ENCODE results near the gene STAMBPL1.
"Not testable (repeated sequence)": the region's sequence is repeated elsewhere in the genome, so short reads cannot be mapped to it uniquely, and the experiment has no call there.

Gene STAMBPL1

DNA sequence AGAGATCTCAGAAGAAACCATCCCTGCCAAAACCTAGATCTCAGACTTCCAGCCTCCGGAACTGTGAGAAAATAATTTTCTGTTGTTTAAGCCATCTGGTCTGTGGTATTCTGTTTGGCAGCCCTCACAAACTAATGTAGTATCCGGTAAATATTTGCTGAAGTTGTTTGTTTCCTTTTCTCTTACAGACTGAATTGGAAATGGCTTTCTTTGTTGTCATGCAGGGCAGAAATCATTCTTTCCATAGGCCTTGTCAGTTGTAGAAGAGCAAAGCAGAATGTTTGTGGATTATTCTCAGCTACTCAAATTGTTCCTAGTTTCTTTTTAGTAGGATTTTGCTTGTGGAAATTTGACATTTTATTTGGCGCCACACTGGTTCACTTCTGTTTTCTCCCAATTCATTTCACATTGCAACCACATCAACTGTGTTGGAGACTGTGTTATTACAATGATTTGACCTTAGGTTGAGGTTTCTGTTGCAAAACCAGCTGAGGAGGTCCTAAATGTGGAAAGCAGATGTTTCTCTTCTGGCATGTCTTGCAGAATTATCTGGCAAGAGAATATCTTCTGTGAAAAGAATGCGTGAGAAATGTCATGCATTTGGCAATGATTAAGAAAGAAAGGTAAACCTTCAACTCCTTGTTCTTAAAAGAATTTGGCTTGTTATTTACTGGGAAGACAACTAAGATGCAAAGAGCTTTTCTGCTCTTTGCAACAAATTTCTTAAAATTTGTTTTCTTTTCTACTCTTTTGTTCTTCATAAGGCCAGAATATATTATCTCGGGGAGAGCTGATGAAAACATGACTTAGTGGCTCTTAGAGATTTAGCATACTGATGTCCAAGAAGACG lies 46.7 kb downstream of the STAMBPL1 start:
- DNase-seq = no peak

DNA sequence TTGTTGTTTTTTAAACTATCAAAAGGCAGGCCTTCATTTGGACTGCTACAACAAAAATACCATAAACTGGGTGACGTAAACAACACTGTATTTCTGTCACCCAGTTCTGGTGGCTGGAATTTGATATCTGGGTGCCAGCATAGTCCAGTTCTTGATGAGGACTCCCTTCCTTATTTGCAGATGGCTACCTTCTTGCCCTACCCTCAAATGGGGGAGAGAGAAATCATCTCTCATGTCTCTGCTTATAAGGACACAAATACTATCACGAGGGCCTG lies 47.3 kb downstream of the STAMBPL1 start:
- no peak for DNase-seq

- no peak for DNase-seq
Observed at GRCh38 chr10:88928254-88928653, 48.2 kb downstream of the STAMBPL1 start.

- no peak for DNase-seq
Observed at GRCh38 chr10:88931548-88931947, 51.5 kb downstream of the STAMBPL1 start.

- DNase-seq = not testable (repeated sequence)
Observed at GRCh38 chr10:88932029-88932428, 52.0 kb downstream of the STAMBPL1 start.

DNA sequence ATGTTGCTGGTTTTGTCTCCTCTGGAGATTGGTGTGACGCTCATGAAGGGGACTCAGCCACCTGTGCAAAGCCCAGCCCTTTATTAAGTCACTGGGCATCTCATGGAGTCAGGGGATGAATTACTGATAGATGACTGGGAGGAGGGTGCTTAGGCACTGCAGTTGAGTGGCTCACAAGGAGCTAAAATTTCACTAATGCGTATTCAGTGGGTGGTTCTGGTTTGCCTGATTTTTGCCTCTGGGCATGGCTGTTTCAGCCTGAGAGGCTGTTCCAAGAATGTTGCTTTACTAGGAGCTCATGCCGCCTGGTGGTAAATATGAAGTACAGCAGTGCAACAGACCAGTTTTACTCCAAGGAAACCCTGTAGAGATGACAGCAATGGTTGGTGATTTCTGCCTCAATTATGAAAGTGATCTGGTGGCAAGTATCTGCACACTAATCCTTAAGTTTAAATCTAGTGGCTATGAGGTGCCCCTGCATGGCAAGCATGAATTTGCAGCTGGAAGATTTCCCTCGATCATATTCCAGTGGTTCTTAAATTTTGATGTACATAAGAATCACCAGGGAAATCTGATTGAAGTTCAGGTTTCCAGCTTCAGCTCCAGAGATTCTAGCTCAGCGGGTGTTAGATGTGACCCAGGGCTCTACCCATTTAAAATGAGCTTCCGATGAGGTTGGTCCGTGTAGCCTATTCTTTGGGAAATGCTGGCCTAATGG lies 52.7 kb downstream of the STAMBPL1 start:
- peak; percentile 65 for DNase-seq

GRCh38 chr10:88933564-88933963 lies 53.5 kb downstream of the STAMBPL1 start:
- no peak for DNase-seq

- peak; percentile 83 for DNase-seq
Observed at GRCh38 chr10:88934900-88935672, 55.0 kb downstream of the STAMBPL1 start.

DNA sequence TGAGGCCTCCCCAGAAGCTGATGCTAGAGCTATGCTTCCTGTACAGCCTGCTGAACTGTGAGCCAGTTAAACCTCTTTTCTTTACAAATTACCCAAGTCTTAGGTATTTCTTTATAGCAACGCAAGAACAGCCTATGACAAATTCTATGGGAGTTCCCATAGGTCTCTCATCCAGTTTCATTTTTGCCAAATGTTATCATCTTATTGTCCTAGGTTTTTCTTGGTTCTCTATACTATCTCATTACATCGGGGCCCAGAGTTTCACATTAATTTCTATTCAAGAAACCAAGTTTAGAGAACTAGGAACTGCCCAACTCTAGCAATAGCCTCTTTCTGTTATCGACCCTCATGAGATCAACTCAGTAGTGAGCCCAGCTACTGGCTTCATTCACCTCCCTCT lies 56.6 kb downstream of the STAMBPL1 start:
- DNase-seq = no peak

DNA sequence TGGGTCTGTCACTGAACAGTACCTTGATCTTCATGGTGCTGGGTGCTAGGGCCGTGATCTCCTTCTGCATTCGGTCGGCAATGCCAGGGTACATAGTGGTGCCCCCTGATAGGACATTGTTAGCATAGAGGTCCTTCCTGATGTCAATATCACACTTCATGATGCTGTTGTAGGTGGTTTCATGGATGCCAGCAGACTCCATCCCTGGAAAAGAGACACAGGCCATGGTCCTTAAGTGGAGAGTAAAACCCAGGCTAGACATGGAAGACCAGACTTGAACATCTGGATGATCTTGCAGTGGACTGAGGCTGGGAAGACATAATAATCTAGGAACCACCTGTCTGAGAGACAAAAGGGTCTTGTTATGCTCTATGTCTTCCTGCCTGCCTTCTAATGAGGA lies 58.0 kb downstream of the STAMBPL1 start:
- no peak for DNase-seq

DNA sequence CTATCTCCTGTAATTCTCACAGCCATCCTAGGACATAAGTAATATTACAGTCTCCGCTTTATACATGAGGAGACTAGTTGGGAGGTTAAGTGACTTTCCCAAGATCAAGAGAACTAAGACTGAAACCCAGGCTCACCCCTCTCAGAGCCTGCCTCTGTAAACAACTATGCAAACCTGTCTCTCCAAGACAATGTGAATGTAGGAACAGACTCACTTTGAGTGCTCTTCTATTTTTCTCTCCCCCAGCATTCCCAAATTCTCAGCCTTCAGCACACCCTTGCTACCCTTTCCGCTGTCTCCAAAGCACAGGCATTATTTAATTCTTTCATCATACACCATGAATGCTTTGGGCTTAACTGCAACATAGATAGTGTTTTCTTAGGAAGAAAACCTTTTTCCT lies 58.9 kb downstream of the STAMBPL1 start:
- no peak for DNase-seq

GRCh38 chr10:88941026-88941425 lies 61.0 kb downstream of the STAMBPL1 start:
- no peak for DNase-seq

DNA sequence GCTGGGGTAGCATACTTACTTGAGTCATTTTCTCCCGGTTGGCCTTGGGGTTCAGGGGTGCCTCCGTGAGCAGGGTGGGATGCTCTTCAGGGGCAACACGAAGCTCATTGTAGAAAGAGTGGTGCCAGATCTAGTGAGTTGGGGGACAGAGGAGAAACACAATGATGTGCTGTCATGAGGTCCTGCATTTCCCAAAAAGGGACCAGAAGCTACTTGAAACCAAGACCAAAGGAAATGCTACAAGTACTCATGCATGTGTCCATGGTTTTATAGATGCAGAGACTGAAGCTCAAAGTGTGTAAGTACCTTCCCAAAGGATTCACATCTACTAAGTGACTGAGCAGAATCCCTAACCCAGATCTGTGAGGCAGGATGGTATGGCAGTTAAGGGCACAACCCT lies 63.7 kb downstream of the STAMBPL1 start:
- DNase-seq = no peak

DNA sequence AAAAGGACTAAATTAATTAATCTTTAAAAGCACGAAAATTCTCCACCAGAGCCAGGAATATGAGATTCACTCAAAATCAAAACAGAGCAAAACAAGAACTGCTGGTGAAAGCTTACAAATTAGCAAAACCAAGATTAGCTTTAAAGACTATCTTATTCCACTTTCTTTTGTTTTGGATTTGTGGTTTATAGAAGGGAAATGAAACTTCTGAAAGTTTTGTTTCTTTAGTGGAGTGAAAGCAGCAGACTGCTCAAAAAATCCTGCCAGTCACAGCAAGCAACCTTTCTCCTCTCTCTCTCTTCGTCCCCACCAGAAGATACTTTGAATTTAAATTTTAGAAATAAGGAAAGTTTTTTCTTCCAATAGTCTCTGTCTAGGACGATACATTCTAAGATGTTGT lies 64.8 kb downstream of the STAMBPL1 start:
- DNase-seq = no peak

DNA sequence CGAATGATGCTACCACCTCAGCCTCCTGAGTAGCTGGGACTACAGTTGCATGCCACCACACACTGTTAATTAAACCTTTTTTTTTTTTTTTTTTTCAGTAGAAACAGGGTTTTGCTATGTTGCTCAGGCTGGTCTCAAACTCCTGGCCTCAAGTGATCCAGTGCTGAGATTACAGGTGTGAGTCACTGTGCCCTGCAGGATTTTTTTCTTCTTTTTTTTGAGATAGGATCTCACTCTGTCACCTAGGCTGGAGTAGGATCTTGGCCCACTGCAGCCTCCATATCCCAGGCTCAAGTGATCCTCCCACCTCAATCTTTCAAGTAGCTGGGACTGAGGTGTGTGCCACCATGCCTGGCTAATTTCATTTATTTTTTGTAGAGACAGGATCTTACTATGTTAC lies 66.2 kb downstream of the STAMBPL1 start:
- DNase-seq = no peak

DNA sequence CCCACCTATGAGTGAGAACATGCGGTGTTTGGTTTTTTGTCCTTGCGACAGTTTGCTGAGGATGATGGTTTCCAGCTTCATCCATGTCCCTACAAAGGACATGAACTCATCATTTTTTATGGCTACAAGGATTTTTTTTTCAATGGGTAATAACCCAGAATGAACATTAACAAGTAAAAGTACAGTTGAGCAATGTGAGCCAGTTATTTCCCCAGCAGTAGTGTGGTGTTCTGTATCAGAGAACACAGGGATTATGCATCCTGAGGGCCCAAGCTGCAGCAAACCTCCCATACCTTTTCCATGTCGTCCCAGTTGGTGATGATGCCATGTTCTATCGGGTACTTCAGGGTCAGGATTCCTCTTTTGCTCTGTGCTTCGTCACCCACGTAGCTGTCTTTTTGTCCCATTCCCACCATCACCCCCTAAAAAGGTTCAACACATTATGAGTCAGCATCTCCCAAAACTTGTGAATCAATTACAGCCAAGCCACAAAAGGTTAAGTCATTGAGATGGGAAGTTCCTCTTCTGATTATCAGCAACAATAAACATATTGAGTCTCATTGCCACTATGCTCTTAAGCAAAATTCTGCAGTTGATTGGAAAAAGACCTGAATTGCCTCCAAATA lies 67.0 kb downstream of the STAMBPL1 start:
- no peak for DNase-seq

- no peak for DNase-seq
Observed at GRCh38 chr10:88949051-88949450, 69.0 kb downstream of the STAMBPL1 start.

GRCh38 chr10:88949912-88950837 lies 70.1 kb downstream of the STAMBPL1 start:
- no peak for DNase-seq

GRCh38 chr10:88952647-88953111 lies 72.6 kb downstream of the STAMBPL1 start, which contains the start of gene ACTA2:
Gene ACTA2 (minus strand): TSS chr10:88952773. CDS start chr10:88948930, 3,843 bp downstream.
- peak; percentile 79 for DNase-seq

DNA sequence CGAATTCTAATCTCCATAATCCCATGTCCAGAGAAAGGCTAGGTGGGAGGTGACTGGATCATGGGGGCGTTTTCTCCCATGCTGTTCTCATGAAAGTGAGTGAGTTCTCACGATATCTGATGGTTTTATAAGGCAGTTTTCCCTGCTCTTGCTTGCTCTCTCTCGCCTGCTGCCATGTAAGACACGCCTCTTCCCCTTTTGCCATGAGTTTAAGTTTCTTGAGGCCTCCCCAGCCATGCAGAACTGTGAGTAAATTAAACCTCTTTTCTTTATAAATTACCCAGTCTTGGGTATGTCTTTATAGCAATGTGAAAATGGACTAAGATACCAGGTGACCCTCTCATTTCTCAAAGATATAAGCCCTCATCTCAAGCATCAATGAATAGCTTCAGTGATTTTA lies 73.6 kb downstream of the STAMBPL1 start:
- DNase-seq = no peak

DNA sequence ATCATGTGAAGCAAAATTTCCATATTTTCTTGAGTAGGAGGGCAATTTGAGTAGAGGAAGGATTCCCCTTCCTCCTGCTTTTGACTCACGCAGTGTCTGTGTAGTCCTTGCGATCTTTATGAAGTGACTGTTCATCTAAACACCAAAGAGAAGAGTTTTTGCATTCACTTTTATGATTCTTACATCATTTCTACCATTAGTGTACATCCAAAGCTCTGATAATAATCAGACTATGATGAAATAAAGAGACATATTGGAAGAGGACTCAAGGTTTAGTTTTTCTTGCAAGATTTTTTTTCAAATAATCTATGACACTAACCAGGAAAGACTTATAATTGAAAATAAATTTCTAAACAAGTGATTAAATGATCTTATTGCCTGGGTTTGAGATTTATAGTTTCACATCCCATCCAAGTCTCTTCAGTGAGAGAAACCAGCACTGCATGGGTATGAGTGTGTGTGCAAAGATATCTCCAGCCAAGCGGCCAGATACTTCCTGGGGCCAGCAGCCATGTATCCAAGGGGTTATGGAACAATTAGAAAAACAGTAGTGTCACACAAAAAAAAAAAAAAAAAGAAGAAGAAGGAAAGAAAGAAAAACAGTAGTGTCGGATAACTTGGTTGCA lies 74.5 kb downstream of the STAMBPL1 start:
- no peak for DNase-seq
